Subcutaneous adipose tissue (tissue), 4 donors: Measurements from ENCODE around the gene RNF126. TPM values are rescaled to one million over a fixed set of nuclear protein-coding genes. Genes with fewer than 3 reads are reported as not detected.

Source experiments
- CTCF ChIP-seq: fragments of 450-650 bp; IDR thresholded peaks from one replicate; pipeline ENCODE4 v1.5.1; 2016; ENCODE audit warnings: low read depth, mild to moderate bottlenecking, control low read depth, antibody characterized with exemption, moderate library complexity
- total RNA-seq, 4 donors: library from RNA; depleted of rRNA; stranded (reverse); fragments of >200 nt; gene quantifications; one replicate each; pipeline ENCODE4 v1.1.0, GENCODE V29; 2016

Gene RNF126
- total RNA-seq, 4 donors from 2014 or later: 23.3 to 85.9 (median 31.1) TPM

- no peak for TF ChIP-seq CTCF
These were observed 25.2 kb upstream of the RNF126 start for GRCh38 chr19:688214-688613.

DNA sequence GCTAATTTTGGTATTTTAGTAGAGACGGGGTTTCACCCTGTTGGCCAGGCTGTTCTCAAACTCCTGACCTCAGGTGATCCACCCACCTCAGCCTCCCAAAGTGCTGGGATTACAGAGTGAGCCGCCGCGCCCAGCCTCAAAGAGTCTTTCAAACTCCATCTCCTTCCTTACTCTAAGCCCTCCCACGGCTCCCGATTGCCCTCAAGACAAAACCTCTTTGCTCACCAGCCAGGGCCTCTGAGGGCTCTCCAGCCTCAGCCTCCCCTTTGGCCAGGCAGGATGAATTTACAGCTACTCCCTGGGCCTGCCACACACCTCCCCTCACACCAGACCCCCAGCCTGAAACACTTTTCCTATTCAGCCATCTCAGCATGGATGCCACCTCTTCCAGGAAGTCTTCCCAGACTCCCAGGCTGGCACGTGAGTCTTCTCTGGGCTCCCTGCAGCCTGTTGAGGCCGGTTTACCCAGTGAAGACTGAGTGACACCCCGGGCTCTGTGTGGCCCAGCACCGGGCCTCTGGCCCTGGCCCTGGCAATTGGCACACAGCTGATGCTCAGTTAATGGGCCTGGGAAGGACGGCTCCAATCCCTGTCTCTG lies 24.7 kb upstream of the RNF126 start:
- TF ChIP-seq CTCF: no peak

- TF ChIP-seq CTCF: no peak
These were observed 23.7 kb upstream of the RNF126 start for GRCh38 chr19:686589-687297.

DNA sequence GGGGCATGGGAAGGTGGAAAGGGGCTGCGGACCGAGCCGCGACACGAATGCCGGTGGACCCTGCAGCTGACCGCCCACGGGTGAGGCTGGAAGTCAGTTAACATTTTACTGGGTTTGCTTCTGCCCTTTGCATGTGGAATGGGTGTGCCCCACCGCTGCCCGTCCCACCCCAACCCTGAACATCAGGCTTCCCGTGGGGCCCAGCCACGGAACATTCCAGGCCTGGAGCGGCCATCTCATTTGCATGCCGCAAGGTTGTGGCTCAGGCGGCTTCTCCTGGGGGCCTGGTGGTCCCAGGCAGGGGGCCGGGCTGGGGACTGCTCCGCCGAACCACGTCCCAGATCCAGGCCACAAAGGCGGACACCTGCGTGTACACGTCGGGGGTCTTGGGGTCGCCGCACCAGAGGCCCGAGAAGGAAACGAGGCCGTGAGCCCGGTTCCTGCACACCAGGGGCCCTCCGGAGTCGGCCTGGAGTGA lies 22.5 kb upstream of the RNF126 start:
- TF ChIP-seq CTCF: no peak

DNA sequence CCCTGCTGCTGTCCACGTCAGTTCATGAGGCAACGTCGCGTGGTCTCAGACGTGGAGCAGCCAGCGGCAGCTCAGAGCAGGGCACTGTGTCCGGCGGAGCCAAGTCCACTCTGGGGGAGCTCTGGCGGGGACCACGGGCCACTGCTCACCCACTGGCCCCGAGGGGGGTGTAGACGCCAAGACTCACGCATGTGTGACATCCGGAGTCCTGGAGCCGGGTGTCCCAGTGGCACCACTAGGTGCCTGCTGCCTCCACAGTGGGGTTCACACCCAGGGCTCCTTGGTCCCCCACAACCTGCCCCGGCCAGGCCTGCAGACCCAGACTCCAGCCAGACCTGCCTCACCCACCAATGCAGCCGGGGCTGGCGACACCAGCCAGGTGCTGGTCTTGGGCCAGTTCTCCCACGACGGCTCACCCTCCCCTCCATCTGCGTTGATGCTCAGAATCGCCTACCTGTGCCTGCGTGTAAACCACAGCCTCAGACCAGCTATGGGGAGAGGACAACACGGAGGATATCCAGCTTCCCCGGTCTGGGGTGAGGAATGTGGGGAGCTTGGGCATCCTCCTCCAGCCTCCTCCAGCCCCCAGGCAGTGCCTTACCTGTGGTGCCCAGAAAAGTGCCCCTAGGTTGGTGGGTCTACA lies 19.8 kb upstream of the RNF126 start:
- TF ChIP-seq CTCF: no peak

- no peak for TF ChIP-seq CTCF
These were observed 18.3 kb upstream of the RNF126 start for GRCh38 chr19:681029-682019.
